ENCODE results near the gene COBL.

- TF ChIP-seq TAF1 (IDR thresholded peaks at IDR 0.05; ENCODE audit: borderline replicate concordance, low read depth, low read length) (no peak), POLR2AphosphoS5 (IDR thresholded peaks at IDR 0.05; ENCODE audit: low read depth, low read length) (no peak), POLR2A (IDR thresholded peaks at IDR 0.05; ENCODE audit: low read depth, low read length) (no peak)
Measured at GRCh38 chr7:51224811-51225595, 91.6 kb downstream of the COBL start.

All from GM12892 (cell line).